HG03139 (cell line): ENCODE data around the gene UPP1.
"Not testable (repeated sequence)": the region's sequence is repeated elsewhere in the genome, so short reads cannot be mapped to it uniquely, and the experiment has no call there.

Source experiments
- ATAC-seq: cut with Tn5 transposase; IDR thresholded peaks from one replicate; pipeline ENCODE4 v1.9.1; 2021; ENCODE audit not compliant: unreplicated experiment

The UPP1 gene

DNA sequence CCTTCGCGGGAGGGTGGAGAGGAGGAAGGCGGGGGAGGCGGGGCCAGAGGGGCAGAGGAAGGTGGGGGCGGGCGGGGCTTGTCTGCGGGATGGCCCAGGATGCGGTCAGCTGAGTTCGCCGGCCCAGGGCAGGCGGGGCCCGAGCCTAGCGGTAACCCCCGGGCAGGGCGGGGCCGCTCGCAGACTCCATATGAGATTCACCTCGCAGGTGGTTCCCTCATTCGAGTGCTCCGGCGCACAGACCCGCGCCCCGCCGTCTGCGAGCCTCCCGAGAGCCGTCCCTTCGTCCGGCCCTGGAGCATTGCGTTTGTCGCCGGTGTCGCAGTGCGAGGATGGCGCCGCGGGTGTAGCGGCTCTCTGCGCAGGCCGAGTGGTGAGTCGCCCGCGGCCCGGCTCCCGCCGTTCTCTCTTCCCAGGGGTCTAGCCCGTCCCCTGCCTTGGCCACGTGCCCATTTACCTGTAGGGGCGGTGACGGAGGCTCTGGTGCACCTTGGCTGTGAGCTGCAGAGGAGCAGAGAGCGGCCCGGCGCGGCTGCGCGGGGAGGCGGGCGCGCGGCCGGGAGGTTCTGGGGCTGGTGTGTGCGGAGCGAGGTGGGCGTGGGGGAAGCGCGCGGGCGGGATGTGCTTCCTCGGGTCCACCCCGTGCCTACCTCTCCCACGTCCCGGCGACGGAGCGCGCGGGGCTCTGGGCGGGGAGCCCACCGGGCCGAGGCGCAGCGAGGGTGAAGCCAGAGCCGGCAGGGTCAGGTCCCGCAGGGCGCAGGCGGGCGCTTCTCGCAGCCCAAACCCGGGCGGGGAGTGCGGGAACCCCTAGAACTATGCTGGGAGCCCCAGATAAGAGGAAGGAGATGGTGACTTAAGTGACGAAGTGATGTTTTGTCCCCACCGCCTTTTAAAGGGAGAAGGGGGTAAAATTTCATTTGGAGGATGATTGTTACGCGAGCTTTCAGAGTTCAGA lies at the start of gene UPP1:
UPP1 (plus strand) TSS at position 220 of the 958 bp plus-strand sequence. CDS start 5,519 bp downstream, outside the sequence.
- ATAC-seq, result peak; percentile 49

- no peak for ATAC-seq
These were observed 48.0 kb upstream of the UPP1 start for GRCh38 chr7:48040944-48041652.

- ATAC-seq, result no peak
These were observed 47.5 kb upstream of the UPP1 start for GRCh38 chr7:48041653-48041970.

DNA sequence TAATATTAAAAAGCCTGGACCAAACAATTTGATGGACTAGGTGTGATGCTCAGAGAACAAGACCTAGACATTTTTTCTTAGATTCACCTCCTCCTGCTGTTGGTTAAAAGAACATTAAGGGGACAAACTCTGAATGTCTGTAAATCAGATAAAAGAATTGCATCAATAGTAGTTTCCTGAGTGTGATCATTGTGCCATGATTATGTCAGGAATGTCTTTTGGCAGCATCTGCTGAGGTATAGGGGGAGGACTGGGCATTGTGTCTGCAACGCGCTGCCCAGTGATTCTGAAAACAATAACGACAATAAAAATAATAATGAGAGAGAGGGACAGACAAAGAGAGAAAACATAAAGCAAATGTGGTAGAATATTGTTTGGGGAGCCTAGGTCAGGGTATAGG lies 46.8 kb upstream of the UPP1 start:
- no peak for ATAC-seq

DNA sequence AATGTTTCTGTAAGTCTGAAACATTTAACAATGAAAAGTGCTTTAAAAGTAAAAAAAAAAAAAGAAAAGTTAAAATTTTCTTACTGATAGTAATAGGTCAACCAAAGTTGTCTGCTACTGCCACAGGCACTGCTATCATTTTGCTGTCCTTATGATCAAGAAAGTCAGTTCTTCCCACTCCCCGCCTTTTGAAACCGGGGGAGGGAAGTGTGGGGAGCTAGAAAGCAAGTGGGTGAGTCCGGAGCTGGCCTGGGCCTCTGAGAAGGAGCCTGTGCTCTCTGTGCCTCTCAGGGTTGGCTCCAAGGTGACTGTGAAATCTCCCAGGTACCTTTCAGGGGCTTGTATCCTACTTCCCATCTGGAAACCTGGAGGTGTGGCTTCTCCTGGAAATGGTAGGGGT lies 46.4 kb upstream of the UPP1 start:
- no peak for ATAC-seq

DNA sequence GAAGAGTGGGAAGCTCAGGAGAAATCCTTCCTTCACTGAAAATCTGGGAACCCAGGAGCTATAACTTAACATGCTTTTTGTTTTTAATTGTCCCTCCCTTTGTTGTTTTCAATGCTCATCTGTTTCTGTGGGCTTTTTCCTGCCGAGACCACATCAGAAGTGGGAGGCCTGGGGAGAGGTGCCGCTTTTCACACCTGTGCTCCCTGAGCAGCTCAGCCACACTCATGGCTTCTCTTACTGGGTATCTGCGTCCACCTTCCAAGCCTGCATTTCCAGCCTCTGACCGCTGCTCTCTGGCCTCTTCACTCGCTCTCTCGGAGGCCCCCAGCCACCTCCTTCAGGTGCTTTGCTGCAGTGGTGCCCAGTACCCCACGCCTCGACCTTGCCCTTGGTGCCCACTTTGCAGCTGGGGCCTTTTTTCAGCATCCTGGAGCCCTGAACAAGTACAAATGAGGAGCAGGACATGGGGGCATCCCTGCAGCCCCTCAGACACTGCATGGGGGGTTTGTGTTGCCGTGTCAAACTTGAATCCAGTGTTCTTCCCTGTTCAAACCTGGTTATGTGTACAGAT lies 43.8 kb upstream of the UPP1 start:
- ATAC-seq, result no peak

- ATAC-seq, result no peak
These were observed 42.6 kb upstream of the UPP1 start for GRCh38 chr7:48046458-48046857.

- no peak for ATAC-seq
These were observed 41.0 kb upstream of the UPP1 start for GRCh38 chr7:48048113-48048512.

DNA sequence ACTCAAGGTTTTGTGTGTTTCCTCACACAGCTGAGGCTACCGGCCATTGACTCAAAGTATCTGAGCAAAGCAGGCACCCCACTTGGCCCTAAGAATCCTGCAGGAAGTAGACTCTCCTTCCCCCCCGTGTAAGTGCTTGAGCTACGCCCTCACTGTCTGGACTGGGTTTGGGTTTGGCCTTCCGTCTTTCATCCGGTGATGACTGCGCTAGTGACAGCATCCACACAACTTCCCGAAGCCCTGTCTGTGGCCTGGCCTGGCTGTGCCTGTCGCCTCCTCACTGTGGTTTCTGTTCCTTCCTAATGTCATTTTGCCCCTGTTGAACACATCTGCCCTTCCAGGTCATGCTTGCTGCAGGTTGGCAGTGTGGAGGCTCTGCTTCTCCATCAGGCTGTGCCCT lies 39.2 kb upstream of the UPP1 start:
- no peak for ATAC-seq

DNA sequence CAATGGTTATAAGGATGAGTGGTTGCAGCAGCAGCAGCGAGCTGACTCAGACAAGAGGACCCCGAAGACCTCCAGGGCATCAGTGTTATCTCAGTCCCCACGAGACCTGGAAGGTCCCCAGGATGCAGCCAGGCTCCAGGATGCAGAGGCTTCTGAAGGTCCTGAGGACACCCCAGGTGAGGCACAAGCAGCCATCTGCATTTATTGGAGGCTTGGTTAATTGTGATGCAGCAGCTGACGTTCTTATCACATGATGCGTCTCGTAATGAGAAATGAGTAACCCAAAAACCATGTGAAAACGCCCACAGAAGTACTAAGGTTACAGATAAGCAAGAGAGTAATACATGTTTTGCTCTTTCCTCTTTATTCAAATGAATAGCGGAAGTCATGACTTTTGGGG lies 36.3 kb upstream of the UPP1 start:
- ATAC-seq, result no peak

DNA sequence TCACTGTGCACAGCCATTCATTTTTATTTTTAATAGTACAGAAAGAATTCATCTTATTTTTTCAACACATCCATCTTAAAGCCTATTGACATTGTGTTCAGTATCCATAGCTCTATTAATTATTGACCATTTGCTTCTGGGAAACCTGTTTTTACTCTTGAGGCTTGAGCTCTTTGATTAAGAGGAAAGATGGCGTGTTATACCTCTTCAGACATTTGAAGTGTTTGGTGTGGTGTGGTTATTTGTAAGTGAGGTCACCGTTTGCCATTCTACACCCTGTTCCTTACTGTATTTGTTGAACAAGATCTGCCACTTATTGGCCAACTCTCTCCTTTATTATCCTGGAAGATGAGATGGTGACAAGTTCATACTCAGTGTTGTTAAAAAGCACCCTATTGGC lies 35.3 kb upstream of the UPP1 start:
- no peak for ATAC-seq

DNA sequence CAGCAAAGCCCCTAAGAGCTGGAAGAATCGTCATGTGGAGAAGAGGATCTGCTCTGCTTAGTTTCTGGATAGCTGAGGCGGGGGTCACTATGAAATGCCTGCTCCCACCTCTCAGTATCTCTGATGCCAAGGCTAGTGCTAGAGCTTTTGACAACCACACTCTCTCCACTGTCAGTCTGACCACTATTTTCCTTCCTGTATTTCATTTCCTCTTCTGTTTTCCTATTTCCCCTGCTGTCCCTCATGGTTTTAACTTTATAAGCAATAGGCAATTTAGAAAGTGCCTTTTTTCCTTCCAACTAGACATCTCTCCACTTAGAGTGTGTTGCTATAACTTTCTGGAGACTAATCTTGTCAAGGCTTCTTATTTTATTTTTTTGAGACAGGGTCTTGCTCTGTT lies 30.1 kb upstream of the UPP1 start:
- no peak for ATAC-seq

- no peak for ATAC-seq
These were observed 29.4 kb upstream of the UPP1 start for GRCh38 chr7:48059706-48060105.

DNA sequence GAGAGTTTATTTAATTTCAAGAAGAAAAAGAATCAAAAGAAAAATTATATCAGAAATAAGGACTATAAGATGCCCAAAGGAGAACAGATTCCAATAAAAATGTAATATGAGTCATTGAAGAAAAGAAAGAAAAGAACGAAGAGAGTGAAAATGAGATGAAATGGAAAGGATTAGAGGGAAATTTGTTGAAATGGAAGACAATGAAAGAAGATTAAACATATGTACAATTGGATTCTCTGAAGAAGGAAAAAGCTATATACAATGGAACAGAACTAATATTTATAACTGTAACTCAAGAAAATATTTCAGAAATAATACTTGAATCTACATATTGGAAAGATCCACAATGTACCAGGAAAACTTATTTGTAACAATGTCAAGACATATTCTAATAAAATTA lies 25.1 kb upstream of the UPP1 start:
- no peak for ATAC-seq

DNA sequence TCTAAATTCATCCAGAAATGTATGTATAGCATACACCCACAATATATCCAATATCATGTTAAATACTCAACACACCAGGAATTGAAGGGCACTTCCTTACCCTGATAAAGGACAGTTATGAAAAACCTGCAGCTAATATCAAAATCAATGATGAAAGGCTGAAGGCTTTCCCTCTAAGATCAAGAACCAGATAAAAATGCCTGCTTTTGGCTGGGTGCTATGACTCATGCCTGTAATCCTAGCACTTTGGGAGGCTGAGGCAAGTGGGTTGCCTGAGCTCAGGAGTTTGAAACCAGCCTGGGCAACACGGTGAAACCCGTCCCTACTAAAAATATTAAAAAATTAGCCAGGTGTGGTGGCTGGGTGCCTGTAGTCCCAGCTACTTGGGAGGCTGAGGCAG lies 21.6 kb upstream of the UPP1 start:
- ATAC-seq, result no peak

- ATAC-seq, result no peak
These were observed 14.8 kb upstream of the UPP1 start for GRCh38 chr7:48074204-48074654.

DNA sequence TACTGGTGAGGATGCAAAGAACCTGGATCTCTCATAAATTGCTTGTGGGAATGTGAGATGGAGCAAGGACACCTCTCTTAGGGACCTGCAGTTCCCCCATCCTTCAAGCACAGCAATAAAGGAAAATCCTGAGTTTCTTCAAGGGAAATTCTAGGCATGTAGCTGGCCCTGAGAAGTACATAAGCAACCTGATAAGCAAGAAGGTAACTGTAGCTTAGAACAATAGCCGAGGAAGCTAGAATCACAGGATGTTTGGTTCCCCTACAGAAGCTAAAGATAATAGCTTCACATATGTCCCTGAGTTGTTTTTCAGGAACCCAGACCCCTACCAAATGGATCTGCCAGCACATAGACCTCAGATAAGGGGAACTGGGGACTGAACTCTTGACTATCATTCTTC lies 11.6 kb upstream of the UPP1 start:
- no peak for ATAC-seq

DNA sequence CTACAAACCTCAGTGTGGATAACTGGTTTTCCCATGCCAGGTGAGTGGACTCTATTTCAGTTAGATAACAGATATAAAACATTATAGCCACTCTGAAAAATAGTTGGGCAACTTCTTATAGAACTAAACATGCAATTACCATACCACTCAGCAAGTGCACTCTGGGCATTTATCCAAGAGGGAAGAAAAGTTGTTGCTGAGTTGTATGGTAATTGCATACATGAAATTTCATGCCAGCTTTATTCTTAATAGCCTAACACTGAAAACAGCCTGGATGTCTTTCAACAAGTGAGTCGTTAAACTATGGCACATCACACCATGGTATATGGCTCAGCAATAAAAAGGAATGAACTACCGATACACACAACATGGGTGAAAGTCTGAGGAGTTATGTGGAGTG lies 10.6 kb upstream of the UPP1 start:
- no peak for ATAC-seq

GRCh38 chr7:48082378-48082777 lies 6.7 kb upstream of the UPP1 start:
- ATAC-seq, result not testable (repeated sequence)

GRCh38 chr7:48083114-48083830 lies 5.8 kb upstream of the UPP1 start:
- no peak for ATAC-seq

DNA sequence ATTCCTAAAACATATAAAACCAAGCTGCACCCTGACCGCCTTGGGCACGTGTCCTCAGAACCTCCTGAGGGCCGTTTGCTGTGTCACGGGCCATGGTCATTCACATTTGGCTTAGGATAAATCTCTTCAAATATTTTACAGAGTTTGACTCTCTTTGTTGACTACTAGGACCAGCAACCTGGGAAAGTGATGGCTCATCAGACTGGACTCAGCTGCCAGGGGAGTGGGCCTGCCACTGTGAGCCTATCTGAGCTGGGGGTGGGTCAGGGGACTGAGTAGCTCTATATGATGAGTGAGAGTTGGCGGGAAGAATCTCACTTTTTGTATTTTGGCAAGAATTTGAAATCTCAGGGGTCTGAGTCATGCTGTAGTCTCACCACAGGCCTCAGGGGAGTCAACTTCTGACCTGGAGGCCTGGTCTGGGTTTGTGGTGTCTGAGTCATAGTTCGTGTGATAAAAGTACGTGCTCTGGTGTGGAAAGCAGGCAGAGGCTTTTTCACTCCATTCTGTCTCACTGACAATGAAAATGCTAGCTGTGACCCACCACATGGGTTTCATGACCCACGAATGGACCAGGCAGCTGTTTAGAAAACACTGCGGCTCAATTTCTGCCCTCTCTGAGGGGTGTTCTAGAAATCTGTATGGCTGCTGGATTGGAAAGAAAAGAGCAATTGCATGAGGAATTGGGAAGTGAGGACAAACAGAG lies 4.2 kb upstream of the UPP1 start:
- peak; percentile 48 for ATAC-seq
